ENCODE results near the gene DCAF16.

DNA sequence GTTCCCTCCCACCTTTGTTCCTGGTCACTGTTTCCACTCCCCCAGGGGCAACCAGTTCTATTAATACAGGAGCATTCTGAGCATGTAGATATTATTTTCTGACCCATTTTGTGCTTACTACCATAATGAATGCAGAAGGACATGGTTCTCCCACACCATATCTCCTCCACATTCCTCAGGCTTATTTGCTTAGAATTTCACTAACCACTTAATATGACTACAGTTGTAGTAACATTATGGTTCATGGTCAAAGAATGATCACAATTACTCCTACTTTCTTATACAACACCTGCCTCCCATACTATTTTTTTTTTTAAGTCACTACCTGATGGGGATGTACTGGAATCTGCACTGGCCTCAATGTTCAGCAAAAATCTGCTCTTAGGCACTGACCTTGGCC lies 21.6 kb downstream of the DCAF16 start:
- TF ChIP-seq, protein P1, sequence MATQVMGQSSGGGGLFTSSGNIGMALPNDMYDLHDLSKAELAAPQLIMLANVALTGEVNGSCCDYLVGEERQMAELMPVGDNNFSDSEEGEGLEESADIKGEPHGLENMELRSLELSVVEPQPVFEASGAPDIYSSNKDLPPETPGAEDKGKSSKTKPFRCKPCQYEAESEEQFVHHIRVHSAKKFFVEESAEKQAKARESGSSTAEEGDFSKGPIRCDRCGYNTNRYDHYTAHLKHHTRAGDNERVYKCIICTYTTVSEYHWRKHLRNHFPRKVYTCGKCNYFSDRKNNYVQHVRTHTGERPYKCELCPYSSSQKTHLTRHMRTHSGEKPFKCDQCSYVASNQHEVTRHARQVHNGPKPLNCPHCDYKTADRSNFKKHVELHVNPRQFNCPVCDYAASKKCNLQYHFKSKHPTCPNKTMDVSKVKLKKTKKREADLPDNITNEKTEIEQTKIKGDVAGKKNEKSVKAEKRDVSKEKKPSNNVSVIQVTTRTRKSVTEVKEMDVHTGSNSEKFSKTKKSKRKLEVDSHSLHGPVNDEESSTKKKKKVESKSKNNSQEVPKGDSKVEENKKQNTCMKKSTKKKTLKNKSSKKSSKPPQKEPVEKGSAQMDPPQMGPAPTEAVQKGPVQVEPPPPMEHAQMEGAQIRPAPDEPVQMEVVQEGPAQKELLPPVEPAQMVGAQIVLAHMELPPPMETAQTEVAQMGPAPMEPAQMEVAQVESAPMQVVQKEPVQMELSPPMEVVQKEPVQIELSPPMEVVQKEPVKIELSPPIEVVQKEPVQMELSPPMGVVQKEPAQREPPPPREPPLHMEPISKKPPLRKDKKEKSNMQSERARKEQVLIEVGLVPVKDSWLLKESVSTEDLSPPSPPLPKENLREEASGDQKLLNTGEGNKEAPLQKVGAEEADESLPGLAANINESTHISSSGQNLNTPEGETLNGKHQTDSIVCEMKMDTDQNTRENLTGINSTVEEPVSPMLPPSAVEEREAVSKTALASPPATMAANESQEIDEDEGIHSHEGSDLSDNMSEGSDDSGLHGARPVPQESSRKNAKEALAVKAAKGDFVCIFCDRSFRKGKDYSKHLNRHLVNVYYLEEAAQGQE (IDR thresholded peaks at IDR 0.05; ENCODE audit: low read depth) = no peak
- TF ChIP-seq CREB1 (IDR thresholded peaks at IDR 0.05; ENCODE audit: low read depth) (no peak), YY1 (IDR thresholded peaks at IDR 0.05; ENCODE audit: low read depth) (no peak), EGR1 (IDR thresholded peaks at IDR 0.05) (no peak), RAD21 (IDR thresholded peaks at IDR 0.05; ENCODE audit: low read depth) (no peak), CEBPB (IDR thresholded peaks at IDR 0.05) (no peak), ZBTB7A (IDR thresholded peaks at IDR 0.05; ENCODE audit: low read depth) (no peak), EP300 (IDR thresholded peaks at IDR 0.05; ENCODE audit: borderline replicate concordance) (no peak), TEAD4 (IDR thresholded peaks at IDR 0.05) (no peak), TAF1 (IDR thresholded peaks at IDR 0.05; ENCODE audit: low read depth) (no peak), TCF12 (IDR thresholded peaks at IDR 0.05; ENCODE audit: low read depth) (no peak), FOXM1 (IDR thresholded peaks at IDR 0.05; ENCODE audit: borderline replicate concordance, low read depth) (no peak)
- TF ChIP-seq, protein P2, sequence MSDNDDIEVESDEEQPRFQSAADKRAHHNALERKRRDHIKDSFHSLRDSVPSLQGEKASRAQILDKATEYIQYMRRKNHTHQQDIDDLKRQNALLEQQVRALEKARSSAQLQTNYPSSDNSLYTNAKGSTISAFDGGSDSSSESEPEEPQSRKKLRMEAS (IDR thresholded peaks at IDR 0.05) = no peak
- TF ChIP-seq, protein P3, sequence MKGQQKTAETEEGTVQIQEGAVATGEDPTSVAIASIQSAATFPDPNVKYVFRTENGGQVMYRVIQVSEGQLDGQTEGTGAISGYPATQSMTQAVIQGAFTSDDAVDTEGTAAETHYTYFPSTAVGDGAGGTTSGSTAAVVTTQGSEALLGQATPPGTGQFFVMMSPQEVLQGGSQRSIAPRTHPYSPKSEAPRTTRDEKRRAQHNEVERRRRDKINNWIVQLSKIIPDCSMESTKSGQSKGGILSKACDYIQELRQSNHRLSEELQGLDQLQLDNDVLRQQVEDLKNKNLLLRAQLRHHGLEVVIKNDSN (IDR thresholded peaks at IDR 0.05) = no peak
